Neutrophil (primary cell): ENCODE data around the gene HSF5.

Experiments
- H3K27ac ChIP-seq: fragments of 200-600 bp; sonication (generic); 2 replicates; pipeline ENCODE4 v1.5.1; 2016; ENCODE audit warnings: mild to moderate bottlenecking, moderate library complexity
- H3K27me3 ChIP-seq: fragments of 200-600 bp; sonication (generic); 2 replicates; pipeline ENCODE4 v1.6.0; 2016; ENCODE audit warnings: mild to moderate bottlenecking
- H3K36me3 ChIP-seq: fragments of 200-600 bp; sonication (generic); 2 replicates; pipeline ENCODE4 v1.5.1; 2017
- H3K4me1 ChIP-seq, 2 experiments: fragments of 200-600 bp in 1 of 2; sonication (generic) in 1 of 2; 1 replicate in 1 of 2; 2 replicates in 1 of 2; pipeline versions ENCODE4 v1.5.1 to v1.6.1; 2013 to 2016; ENCODE audit warnings: low read depth in 1 of 2, low read length in 1 of 2, mild to moderate bottlenecking in 1 of 2, moderate library complexity in 1 of 2; ENCODE audit not compliant: control insufficient read depth in 1 of 2, insufficient read depth in 1 of 2
- H3K4me3 ChIP-seq, 2 experiments: fragments of 200-600 bp in 1 of 2; sonication (generic) in 1 of 2; 1 replicate in 1 of 2; 2 replicates in 1 of 2; pipeline ENCODE4 v1.5.1; 2013 to 2016; ENCODE audit warnings: low read depth in 1 of 2, low read length in 1 of 2, mild to moderate bottlenecking in 1 of 2, moderate library complexity in 1 of 2
- H3K9me3 ChIP-seq: fragments of 200-600 bp; sonication (generic); 2 replicates; pipeline ENCODE4 v1.5.1; 2016
- CTCF ChIP-seq: fragments of 200-600 bp; sonication (generic); IDR thresholded peaks from 2 replicates; pipeline ENCODE4 v1.5.1; 2016; ENCODE audit warnings: antibody characterized with exemption

Gene HSF5

GRCh38 chr17:58396173-58396572, 92.0 kb downstream of the HSF5 start:
- Histone ChIP-seq H3K9me3 (no peaks in the 10 kb centered on the region), H3K27ac (no peak overlapping the region)

GRCh38 chr17:58394534-58395223, 93.5 kb downstream of the HSF5 start:
- no peak for TF ChIP-seq CTCF
- Histone ChIP-seq H3K27me3 (no peaks in the 10 kb centered on the region), H3K36me3 (no peaks in the 10 kb centered on the region), H3K9me3 (no peaks in the 10 kb centered on the region), H3K4me3 (no peak overlapping the region), H3K27ac (no peak overlapping the region), H3K4me1 (no peaks in the 10 kb centered on the region)

More at GRCh38 chr17:58396173-58396572, 92.0 kb downstream of the HSF5 start:
- H3K4me1 ChIP-seq = no peaks in the 10 kb centered on the region
- H3K27me3 ChIP-seq = no peaks in the 10 kb centered on the region
- no peaks in the 10 kb centered on the region for H3K36me3 ChIP-seq
- no peak overlapping the region for H3K4me3 ChIP-seq
- TF ChIP-seq CTCF = no peak

- Histone ChIP-seq H3K27ac (no peak overlapping the region), H3K9me3 (no peaks in the 10 kb centered on the region), H3K4me3 (no peak overlapping the region), H3K36me3 (no peaks in the 10 kb centered on the region), H3K4me1 (peaks cover 0 to 6% of the 10 kb centered on the region in 2 experiments), H3K27me3 (no peaks in the 10 kb centered on the region)
- no peak for TF ChIP-seq CTCF
Measured at GRCh38 chr17:58391302-58391984, 96.8 kb downstream of the HSF5 start.

- Histone ChIP-seq H3K4me1 (peaks cover 0 to 6% of the 10 kb centered on the region in 2 experiments), H3K4me3 (no peak overlapping the region), H3K9me3 (no peaks in the 10 kb centered on the region), H3K27ac (no peak overlapping the region), H3K27me3 (no peaks in the 10 kb centered on the region), H3K36me3 (no peaks in the 10 kb centered on the region)
- TF ChIP-seq CTCF = no peak
Measured at GRCh38 chr17:58390884-58391283, 97.3 kb downstream of the HSF5 start.

- Histone ChIP-seq H3K27me3 (no peaks in the 10 kb centered on the region), H3K4me1 (peaks cover 0 to 6% of the 10 kb centered on the region in 2 experiments), H3K9me3 (no peaks in the 10 kb centered on the region), H3K4me3 (no peak overlapping the region), H3K36me3 (no peaks in the 10 kb centered on the region), H3K27ac (no peak overlapping the region)
- TF ChIP-seq CTCF = no peak
Measured at GRCh38 chr17:58388302-58389190, 99.7 kb downstream of the HSF5 start.
